HepG2 (cell line): ENCODE data around the gene BCAS3. TPM values are rescaled to one million over a fixed set of nuclear protein-coding genes. Genes with fewer than 3 reads are reported as not detected.

Source experiments
- ATAC-seq: fragments of 200-7000 bp; cut with Tn5 transposase; 3 replicates; pipeline ENCODE4 v1.9.1; 2020; ENCODE audit warnings: mild to moderate bottlenecking, moderate library complexity
- BruUV-seq: library from RNA; stranded (reverse); fragments of 400-500 nt; replicated peaks from 2 replicates; lab custom pipeline; 2021; lab: Mats Ljungman, UMichigan
- CTCF ChIA-PET: fragments of 300-600 bp; formaldehyde crosslinking; extraction: SDS; loops from one replicate; lab custom pipeline; 2021; ENCODE audit warnings: low total read pairs, inconsistent platforms, low intra/inter-chr PET ratio; lab: Yijun Ruan, JAX
- POLR2A ChIA-PET: fragments of 350-600 bp; sonication (Branson Sonifier 250); formaldehyde crosslinking; loops from one replicate; lab custom pipeline; 2020; ENCODE audit warnings: antibody characterized with exemption, inconsistent platforms; lab: Yijun Ruan, JAX
- DNase-seq: peaks from one replicate; pipeline ENCODE4 v3.0.0-alpha.2; 2015; ENCODE audit warnings: low spot score
- FAIRE-seq: peaks from 3 replicates; lab custom pipeline; 2011; peaks lifted over from hg19 to GRCh38; lab: Jason Lieb, UNC
- H2AFZ ChIP-seq: one replicate; pipeline ENCODE4 v1.6.1; 2011; ENCODE audit warnings: low read length, inconsistent platforms
- H3K27ac ChIP-seq: fragments of 300-600 bp; 3 replicates; pipeline ENCODE4 v1.8.0; 2011; ENCODE audit warnings: mixed run types, mild to moderate bottlenecking, mixed read lengths, low read length, inconsistent platforms; ENCODE audit not compliant: insufficient read depth; ENCODE audit errors: extremely low read length
- H3K27me3 ChIP-seq, 2 experiments: fragments of 200-600 bp in 1 of 2; 2 replicates in 1 of 2; 3 replicates in 1 of 2; pipeline versions ENCODE4 v1.6.0 to v1.8.0; 2011; ENCODE audit warnings: low read length in 2 of 2, mild to moderate bottlenecking in 2 of 2, moderate library complexity in 2 of 2, inconsistent platforms in 1 of 2; ENCODE audit not compliant: insufficient read depth in 2 of 2, control insufficient read depth in 1 of 2
- H3K36me3 ChIP-seq, 2 experiments: fragments of 200-600 bp in 1 of 2; replicated peaks in 1 of 2; 2 replicates in 1 of 2; 3 replicates in 1 of 2; pipeline versions ENCODE4 v1.5.1 to v1.8.0; 2011; ENCODE audit warnings: low read length in 2 of 2, inconsistent platforms in 1 of 2; ENCODE audit not compliant: insufficient read depth in 2 of 2, control insufficient read depth in 1 of 2
- H3K4me1 ChIP-seq: 2 replicates; pipeline ENCODE4 v1.5.1; 2012; ENCODE audit warnings: low read length, inconsistent platforms; ENCODE audit not compliant: insufficient read depth
- H3K4me2 ChIP-seq: 2 replicates; pipeline ENCODE4 v1.6.0; 2011; ENCODE audit warnings: low read depth, low read length, inconsistent platforms
- H3K4me3 ChIP-seq, 3 experiments: fragments of 200-600 bp in 1 of 3; sonication (generic), shearing (Covaris generic) in 1 of 3; replicated peaks in 1 of 3; 2 replicates each; pipeline ENCODE4 v1.5.1; 2011 to 2016; ENCODE audit warnings: low read length in 3 of 3, inconsistent platforms in 2 of 3, low read depth in 2 of 3, mild to moderate bottlenecking in 2 of 3, control low read depth in 1 of 3, mixed read lengths in 1 of 3; ENCODE audit not compliant: insufficient read depth in 1 of 3
- H3K79me2 ChIP-seq: one replicate; pipeline ENCODE4 v1.6.1; 2011; ENCODE audit warnings: low read length, inconsistent platforms; ENCODE audit not compliant: insufficient read depth
- H3K9ac ChIP-seq: 2 replicates; pipeline ENCODE4 v1.6.0; 2011; ENCODE audit warnings: mild to moderate bottlenecking, low read depth, low read length, inconsistent platforms; ENCODE audit not compliant: insufficient read depth
- H3K9me3 ChIP-seq: 2 replicates; pipeline ENCODE4 v1.5.1; 2012; ENCODE audit warnings: mild to moderate bottlenecking, low read length
- H4K20me1 ChIP-seq: 2 replicates; pipeline ENCODE4 v1.6.0; 2011; ENCODE audit warnings: inconsistent platforms, mild to moderate bottlenecking, low read length, moderate library complexity; ENCODE audit not compliant: insufficient read depth
- CERS6 ChIP-seq: sonication (generic); formaldehyde crosslinking; IDR thresholded peaks from 2 replicates; pipeline ENCODE4 v1.5.0; 2020; ENCODE audit warnings: missing genetic modification reagents
- CHD4 ChIP-seq: fragments of 200-600 bp; sonication (generic); IDR thresholded peaks from 2 replicates; pipeline ENCODE4 v1.7.0; 2017; ENCODE audit warnings: mild to moderate bottlenecking, low read length, borderline replicate concordance
- MEIS1 ChIP-seq: sonication (generic); formaldehyde crosslinking; IDR thresholded peaks from 2 replicates; pipeline ENCODE4 v1.9.0; 2021; ENCODE audit warnings: mild to moderate bottlenecking, missing genetic modification reagents, moderate library complexity, borderline replicate concordance
- SALL1 ChIP-seq: sonication (generic); formaldehyde crosslinking; IDR thresholded peaks from 2 replicates; pipeline ENCODE4 v1.8.0; 2022; ENCODE audit warnings: mild to moderate bottlenecking, missing genetic modification reagents
- TIGD3 ChIP-seq: sonication (generic); formaldehyde crosslinking; IDR thresholded peaks from 2 replicates; pipeline ENCODE4 v1.5.1; 2020; ENCODE audit warnings: mild to moderate bottlenecking, missing genetic modification reagents, borderline replicate concordance
- ZBTB33 ChIP-seq: sonication (generic); formaldehyde crosslinking; IDR thresholded peaks from 2 replicates; pipeline ENCODE4 v1.4.0; 2020; ENCODE audit warnings: missing genetic modification reagents
- ZBTB38 ChIP-seq: sonication (generic); formaldehyde crosslinking; IDR thresholded peaks from 2 replicates; pipeline ENCODE4 v1.5.1; 2020; ENCODE audit warnings: mild to moderate bottlenecking, missing genetic modification reagents
- ZFX ChIP-seq: sonication (generic); formaldehyde crosslinking; IDR thresholded peaks from 2 replicates; pipeline ENCODE4 v1.4.0; 2020; ENCODE audit warnings: mild to moderate bottlenecking, low read depth, missing genetic modification reagents, moderate library complexity
- ZFY ChIP-seq: sonication (generic); formaldehyde crosslinking; IDR thresholded peaks from 2 replicates; pipeline ENCODE4 v1.4.0; 2020; ENCODE audit warnings: missing genetic modification reagents
- ZNF574 ChIP-seq: sonication (generic); formaldehyde crosslinking; IDR thresholded peaks from 2 replicates; pipeline ENCODE4 v1.4.0; 2020; ENCODE audit warnings: missing genetic modification reagents
- ZNF891 ChIP-seq: sonication (generic); formaldehyde crosslinking; IDR thresholded peaks from 2 replicates; pipeline ENCODE4 v1.5.0; 2020; ENCODE audit warnings: mild to moderate bottlenecking, missing genetic modification reagents
- WGBS: methylation state at CpG from one replicate; pipeline ENCODE4 v1.1.6; 2017; ENCODE audit warnings: low lambda C conversion rate; 5-methylcytosine and 5-hydroxymethylcytosine counted together
- in situ Hi-C: cut with HindIII; loops from 2 replicates; pipeline ENCODE4 v1.10.0; 2017; ENCODE audit warnings: low pct_unique_long_range_greater_than_20kb; ENCODE audit not compliant: extremely low pct_ligation_motif_present
- intact Hi-C: fragments of 100-400 bp; cut with micrococcal nuclease; formaldehyde crosslinking; loops from one replicate; pipeline ENCODE4 v1.10.0; 2022; ENCODE audit not compliant: unreplicated experiment
- polyA plus RNA-seq, 8 experiments: library from polyadenylated mRNA; depleted of rRNA in 3 of 8; stranded (reverse) in 7 of 8; unstranded in 1 of 8; fragments of >200 nt; fragmentation: Illumina TruSeq in 4 of 8; extraction: Trizol in 4 of 8; gene quantifications; 2 replicates each; pipeline versions ENCODE4 v1.2.1 to v1.2.3, GENCODE V29; 2011 to 2016; ENCODE audit warnings: low read depth in 4 of 8, missing spikeins in 1 of 8, mixed read lengths in 1 of 8; ENCODE audit not compliant: insufficient read depth in 1 of 8
- total RNA-seq, 5 experiments: library from RNA; depleted of rRNA; stranded (reverse); fragments of >200 nt; fragmentation: Illumina TruSeq; extraction: Trizol; gene quantifications; 2 replicates each; pipeline ENCODE4 v1.2.3, GENCODE V29; 2016; ENCODE audit warnings: low read depth in 1 of 5

The BCAS3 gene
- total and polyA plus RNA-seq, 2 of the 13 experiments (the other 11 are each of a cell fraction or from before 2014, with no cell fraction given): 10.7 to 11.2 TPM

- Histone ChIP-seq H3K27ac (no peak overlapping the region), H2AFZ (no peak overlapping the region), H3K4me3 (no peak overlapping the region), H3K4me1 (peaks cover 66% of the 10 kb centered on the region), H3K27me3 (no peaks in the 10 kb centered on the region), H4K20me1 (no peaks in the 10 kb centered on the region), H3K9me3 (no peaks in the 10 kb centered on the region), H3K9ac (no peak overlapping the region), H3K36me3 (no peaks in the 10 kb centered on the region), H3K4me2 (no peak overlapping the region), H3K79me2 (no peaks in the 10 kb centered on the region)
- intact Hi-C loops (no loop called here), in situ Hi-C loops (no loop called here)
- peak; percentile 15 for FAIRE-seq
- ChIA-PET CTCF (no interaction called here), POLR2A (no interaction called here)
- 74% methylated on average over 12 of the region's 12 CpGs for WGBS
- BruUV-seq: no TSS peak
- peak; percentile 47 for DNase-seq
- ATAC-seq: peak; percentile 35
- peak; percentile 46; the same call in 1 of the 2 replicates for TF ChIP-seq ZFX (CRISPR knock-in tag)
- 0 out of 2 replicates have a peak, but pooled peaks have one; percentile 27 for TF ChIP-seq ZNF574 (CRISPR knock-in tag)
- TF ChIP-seq CHD4: no peak
- TF ChIP-seq CERS6 (CRISPR knock-in tag): no peak
- no peak for TF ChIP-seq MEIS1 (CRISPR knock-in tag)
- peak; percentile 80; the same call in 1 of the 2 replicates for TF ChIP-seq ZBTB38
- TF ChIP-seq TIGD3: no peak
- peak; percentile 58 for TF ChIP-seq SALL1 (CRISPR knock-in tag)
- TF ChIP-seq ZNF891 (CRISPR knock-in tag): peak; percentile 44; the same call in 1 of the 2 replicates
- peak; percentile 97 for TF ChIP-seq ZBTB33 (CRISPR knock-in tag)
- peak; percentile 33; the same call in 1 of the 2 replicates for TF ChIP-seq ZFY (CRISPR knock-in tag)
Observed at GRCh38 chr17:61352781-61353491, 675.3 kb downstream of the BCAS3 start.
